ENCODE measurements around the gene RELN. TPM values are rescaled to one million over a fixed set of nuclear protein-coding genes. Genes with fewer than 3 reads are reported as not detected.

The RELN gene
- total and polyA plus RNA-seq, 2 donors (not counting 1 experiment from before 2014, with no cell fraction given) = 0.33 to 31.8 TPM

DNA sequence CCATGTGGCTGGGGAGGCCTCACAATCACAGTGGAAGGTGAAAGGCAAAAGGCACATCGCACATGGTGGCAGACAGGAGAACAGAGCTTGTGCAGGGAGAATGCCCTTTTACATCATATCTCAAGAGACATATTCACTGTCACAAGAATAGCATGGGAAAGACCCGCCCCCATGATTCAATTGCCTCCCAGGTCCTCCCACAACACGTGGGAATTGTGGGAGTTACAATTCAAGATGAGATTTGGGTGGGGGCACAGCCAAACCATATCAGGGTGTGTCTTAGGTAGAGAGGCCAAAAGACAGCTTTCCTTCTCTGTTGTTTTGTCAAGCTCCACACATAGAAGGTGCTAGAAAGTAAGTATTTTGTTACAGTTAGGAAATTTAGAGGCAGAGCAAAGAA lies 522.6 kb downstream of the RELN start:
- no peak overlapping the region for H3K9ac ChIP-seq (ENCODE audit: insufficient read depth, low read length)
- DNase-seq (ENCODE audit: low read depth in 2 of 2) = no peak
- no peaks in the 10 kb centered on the region for H3K27me3 ChIP-seq (ENCODE audit: control insufficient read depth, insufficient read depth, low read length)
- no peak for TF ChIP-seq EZH2 (IDR thresholded peaks at IDR 0.05; ENCODE audit: low read length, missing control alignments)
- TF ChIP-seq, protein P1, sequence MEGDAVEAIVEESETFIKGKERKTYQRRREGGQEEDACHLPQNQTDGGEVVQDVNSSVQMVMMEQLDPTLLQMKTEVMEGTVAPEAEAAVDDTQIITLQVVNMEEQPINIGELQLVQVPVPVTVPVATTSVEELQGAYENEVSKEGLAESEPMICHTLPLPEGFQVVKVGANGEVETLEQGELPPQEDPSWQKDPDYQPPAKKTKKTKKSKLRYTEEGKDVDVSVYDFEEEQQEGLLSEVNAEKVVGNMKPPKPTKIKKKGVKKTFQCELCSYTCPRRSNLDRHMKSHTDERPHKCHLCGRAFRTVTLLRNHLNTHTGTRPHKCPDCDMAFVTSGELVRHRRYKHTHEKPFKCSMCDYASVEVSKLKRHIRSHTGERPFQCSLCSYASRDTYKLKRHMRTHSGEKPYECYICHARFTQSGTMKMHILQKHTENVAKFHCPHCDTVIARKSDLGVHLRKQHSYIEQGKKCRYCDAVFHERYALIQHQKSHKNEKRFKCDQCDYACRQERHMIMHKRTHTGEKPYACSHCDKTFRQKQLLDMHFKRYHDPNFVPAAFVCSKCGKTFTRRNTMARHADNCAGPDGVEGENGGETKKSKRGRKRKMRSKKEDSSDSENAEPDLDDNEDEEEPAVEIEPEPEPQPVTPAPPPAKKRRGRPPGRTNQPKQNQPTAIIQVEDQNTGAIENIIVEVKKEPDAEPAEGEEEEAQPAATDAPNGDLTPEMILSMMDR (conservative IDR thresholded peaks at IDR 0.05 in 1 of 2, IDR thresholded peaks at IDR 0.05 in 1 of 2; ENCODE audit: low read depth in 1 of 2, low read length in 2 of 2) = no peak
- no peak overlapping the region for H2AFZ ChIP-seq (ENCODE audit: low read length)
- H3K9me3 ChIP-seq (ENCODE audit: control insufficient read depth, insufficient read depth, low read depth, low read length) = no peaks in the 10 kb centered on the region
- H3K4me3 ChIP-seq (replicated peaks in 1 of 4; ENCODE audit: control extremely low read depth in 1 of 4, insufficient read depth in 1 of 4, low read depth in 3 of 4, low read length in 4 of 4) = no peak overlapping the region
- H3K36me3 ChIP-seq (ENCODE audit: control insufficient read depth, insufficient read depth, low read length) = no peaks in the 10 kb centered on the region
- no peak overlapping the region for H3K27ac ChIP-seq (ENCODE audit: insufficient read depth, low read length)
- no peaks in the 10 kb centered on the region for H4K20me1 ChIP-seq (ENCODE audit: control insufficient read depth, extremely low read depth, insufficient read depth, low read length)
- H3K4me2 ChIP-seq (ENCODE audit: extremely low read depth, insufficient read depth, low read length) = no peak overlapping the region
- H3K79me2 ChIP-seq (ENCODE audit: control insufficient read depth, insufficient read depth, low read length) = no peaks in the 10 kb centered on the region
- H3K4me1 ChIP-seq (ENCODE audit: control insufficient read depth, extremely low read depth, insufficient read depth, low read length) = no peaks in the 10 kb centered on the region

DNA sequence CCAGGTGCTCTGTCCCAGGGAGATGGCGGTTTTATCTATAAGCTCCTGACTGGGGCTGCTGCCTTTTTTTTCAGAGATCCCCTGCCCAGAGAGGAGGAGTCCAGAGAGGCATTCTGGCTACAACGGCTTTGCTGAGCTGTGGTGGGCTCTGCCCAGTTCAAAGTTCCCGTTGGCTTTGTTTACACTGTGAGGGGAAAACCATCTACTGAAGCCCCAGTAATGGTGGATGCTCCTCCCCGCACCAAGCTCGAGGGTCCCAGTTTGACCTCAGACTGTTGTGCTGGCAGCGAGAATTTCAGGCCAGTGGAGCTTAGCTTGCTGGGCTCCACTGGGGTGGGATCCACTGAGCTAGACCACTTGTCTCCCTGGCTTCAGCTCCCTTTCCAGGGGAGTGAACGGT lies 527.1 kb downstream of the RELN start:
- TF ChIP-seq, protein P1 (conservative IDR thresholded peaks at IDR 0.05 in 1 of 2, IDR thresholded peaks at IDR 0.05 in 1 of 2; ENCODE audit: low read depth in 1 of 2, low read length in 2 of 2) = no peak
- TF ChIP-seq EZH2 (IDR thresholded peaks at IDR 0.05; ENCODE audit: low read length, missing control alignments) = no peak
- Histone ChIP-seq H3K36me3 (ENCODE audit: control insufficient read depth, insufficient read depth, low read length) (no peaks in the 10 kb centered on the region), H3K4me1 (ENCODE audit: control insufficient read depth, extremely low read depth, insufficient read depth, low read length) (no peaks in the 10 kb centered on the region), H4K20me1 (ENCODE audit: control insufficient read depth, extremely low read depth, insufficient read depth, low read length) (no peaks in the 10 kb centered on the region), H3K4me2 (ENCODE audit: extremely low read depth, insufficient read depth, low read length) (no peak overlapping the region), H3K9me3 (ENCODE audit: control insufficient read depth, insufficient read depth, low read depth, low read length) (no peaks in the 10 kb centered on the region), H3K27me3 (ENCODE audit: control insufficient read depth, insufficient read depth, low read length) (no peaks in the 10 kb centered on the region), H3K27ac (ENCODE audit: insufficient read depth, low read length) (no peak overlapping the region), H2AFZ (ENCODE audit: low read length) (no peak overlapping the region), H3K4me3 (replicated peaks in 1 of 4; ENCODE audit: control extremely low read depth in 1 of 4, insufficient read depth in 1 of 4, low read depth in 3 of 4, low read length in 4 of 4) (no peak overlapping the region), H3K79me2 (ENCODE audit: control insufficient read depth, insufficient read depth, low read length) (no peaks in the 10 kb centered on the region), H3K9ac (ENCODE audit: insufficient read depth, low read length) (no peak overlapping the region)
- DNase-seq (ENCODE audit: low read depth in 2 of 2) = no peak

DNA sequence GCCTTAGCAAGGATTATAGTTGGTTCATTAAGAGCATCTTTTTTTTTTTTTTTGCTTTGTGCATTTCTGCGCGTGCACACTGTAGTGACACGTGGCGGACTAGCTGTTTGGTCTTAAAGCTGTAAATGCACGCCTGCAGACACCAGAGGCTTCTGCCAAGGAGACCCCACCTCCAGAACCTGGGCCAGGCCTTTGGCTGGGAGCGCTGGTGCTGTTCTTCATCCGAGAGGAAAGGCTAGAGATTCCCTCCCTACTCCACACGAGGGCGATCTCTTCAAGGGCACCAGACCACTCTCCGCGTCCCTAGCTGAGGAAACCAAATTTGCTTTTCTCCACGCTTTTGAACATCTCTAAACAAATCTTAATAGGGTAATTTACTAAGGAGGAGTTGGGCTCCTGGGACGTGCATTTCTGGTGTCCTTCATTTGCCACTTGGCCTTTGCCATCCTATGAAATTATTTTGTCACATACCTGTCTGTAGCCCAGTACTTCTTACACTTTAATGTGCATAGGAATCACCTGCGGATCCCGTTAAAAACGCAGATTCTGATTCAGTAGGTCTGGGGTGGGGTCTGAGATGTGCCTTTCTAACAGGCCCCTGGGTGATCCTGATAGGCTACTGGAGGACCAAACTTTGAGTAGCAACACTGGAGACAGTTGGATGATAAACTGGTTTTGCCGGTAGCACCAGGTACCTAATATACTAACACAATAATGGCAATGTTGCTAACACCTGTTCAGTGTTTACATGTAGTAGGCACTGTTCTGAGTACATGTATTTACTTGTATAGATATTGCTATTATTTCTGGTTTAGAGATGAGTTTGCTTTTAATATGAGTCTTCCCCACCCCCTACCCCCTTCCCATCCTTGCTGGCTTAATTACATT lies 542.1 kb downstream of the RELN start:
- no peak overlapping the region for H3K4me2 ChIP-seq (ENCODE audit: extremely low read depth, insufficient read depth, low read length)
- H3K4me3 ChIP-seq (replicated peaks in 1 of 4; ENCODE audit: control extremely low read depth in 1 of 4, insufficient read depth in 1 of 4, low read depth in 3 of 4, low read length in 4 of 4) = no peak overlapping the region
- H3K27me3 ChIP-seq (ENCODE audit: control insufficient read depth, insufficient read depth, low read length) = peaks cover 28% of the 10 kb centered on the region
- no peaks in the 10 kb centered on the region for H3K9me3 ChIP-seq (ENCODE audit: control insufficient read depth, insufficient read depth, low read depth, low read length)
- no peaks in the 10 kb centered on the region for H4K20me1 ChIP-seq (ENCODE audit: control insufficient read depth, extremely low read depth, insufficient read depth, low read length)
- no peak overlapping the region for H3K27ac ChIP-seq (ENCODE audit: insufficient read depth, low read length)
- no peaks in the 10 kb centered on the region for H3K36me3 ChIP-seq (ENCODE audit: control insufficient read depth, insufficient read depth, low read length)
- no peak overlapping the region for H2AFZ ChIP-seq (ENCODE audit: low read length)
- no peaks in the 10 kb centered on the region for H3K4me1 ChIP-seq (ENCODE audit: control insufficient read depth, extremely low read depth, insufficient read depth, low read length)
- TF ChIP-seq, protein P1 (conservative IDR thresholded peaks at IDR 0.05 in 1 of 2, IDR thresholded peaks at IDR 0.05 in 1 of 2; ENCODE audit: low read depth in 1 of 2, low read length in 2 of 2) = peak; percentile 72 to 93
- TF ChIP-seq EZH2 (IDR thresholded peaks at IDR 0.05; ENCODE audit: low read length, missing control alignments) = no peak
- H3K79me2 ChIP-seq (ENCODE audit: control insufficient read depth, insufficient read depth, low read length) = no peaks in the 10 kb centered on the region
- DNase-seq (ENCODE audit: low read depth in 2 of 2) = peak; percentile 31 to 49
- H3K9ac ChIP-seq (ENCODE audit: insufficient read depth, low read length) = no peak overlapping the region

All from fibroblast of lung (primary cell).